Measurements from ENCODE around the gene COG7.

DNA sequence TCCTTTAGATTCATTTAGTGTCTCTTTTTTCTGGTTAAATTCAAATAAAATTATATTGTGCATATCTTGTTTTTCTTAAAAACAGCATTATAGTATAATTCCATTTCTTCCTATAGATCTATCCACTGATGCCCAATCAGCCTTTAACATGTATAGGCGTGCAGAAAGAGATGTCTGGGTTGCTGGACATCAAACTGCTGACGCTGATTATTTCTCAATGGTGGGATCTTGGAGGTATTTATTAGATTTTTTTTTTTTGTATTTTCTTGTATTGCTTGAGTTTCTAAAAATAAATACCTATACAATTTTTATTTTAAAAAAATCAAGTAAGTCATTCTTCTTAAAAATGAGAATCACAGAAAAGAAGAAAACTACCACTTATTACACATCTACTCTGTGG is 50.9 kb downstream of the COG7 start:
- TF ChIP-seq, protein P1, sequence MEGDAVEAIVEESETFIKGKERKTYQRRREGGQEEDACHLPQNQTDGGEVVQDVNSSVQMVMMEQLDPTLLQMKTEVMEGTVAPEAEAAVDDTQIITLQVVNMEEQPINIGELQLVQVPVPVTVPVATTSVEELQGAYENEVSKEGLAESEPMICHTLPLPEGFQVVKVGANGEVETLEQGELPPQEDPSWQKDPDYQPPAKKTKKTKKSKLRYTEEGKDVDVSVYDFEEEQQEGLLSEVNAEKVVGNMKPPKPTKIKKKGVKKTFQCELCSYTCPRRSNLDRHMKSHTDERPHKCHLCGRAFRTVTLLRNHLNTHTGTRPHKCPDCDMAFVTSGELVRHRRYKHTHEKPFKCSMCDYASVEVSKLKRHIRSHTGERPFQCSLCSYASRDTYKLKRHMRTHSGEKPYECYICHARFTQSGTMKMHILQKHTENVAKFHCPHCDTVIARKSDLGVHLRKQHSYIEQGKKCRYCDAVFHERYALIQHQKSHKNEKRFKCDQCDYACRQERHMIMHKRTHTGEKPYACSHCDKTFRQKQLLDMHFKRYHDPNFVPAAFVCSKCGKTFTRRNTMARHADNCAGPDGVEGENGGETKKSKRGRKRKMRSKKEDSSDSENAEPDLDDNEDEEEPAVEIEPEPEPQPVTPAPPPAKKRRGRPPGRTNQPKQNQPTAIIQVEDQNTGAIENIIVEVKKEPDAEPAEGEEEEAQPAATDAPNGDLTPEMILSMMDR (conservative IDR thresholded peaks at IDR 0.05; ENCODE audit: low read length) = no peak
- no peak for TF ChIP-seq EZH2phosphoT487 (IDR thresholded peaks at IDR 0.05; ENCODE audit: borderline replicate concordance)

Data from Loucy (cell line).